SJCRH30 (cell line): ENCODE data around the gene ADAMTS16. TPM values are rescaled to one million over a fixed set of nuclear protein-coding genes. Genes with fewer than 3 reads are reported as not detected.

Experiments
- DNase-seq, 2 experiments: peaks; one replicate each; pipeline ENCODE4 v3.0.0-alpha.2; 2015 to 2020
- H3K27ac ChIP-seq: fragments of 250-450 bp; sonication (Bioruptor Pico); 2 replicates; pipeline ENCODE4 v1.5.1; 2020; ENCODE audit warnings: mild to moderate bottlenecking, moderate library complexity
- H3K27me3 ChIP-seq: fragments of 250-450 bp; sonication (Bioruptor Pico); 2 replicates; pipeline ENCODE4 v1.5.1; 2020; ENCODE audit warnings: mild to moderate bottlenecking, moderate library complexity
- H3K36me3 ChIP-seq: fragments of 250-450 bp; sonication (Bioruptor Pico); 2 replicates; pipeline ENCODE4 v1.5.1; 2020; ENCODE audit warnings: mild to moderate bottlenecking, moderate library complexity
- H3K4me1 ChIP-seq: fragments of 250-450 bp; sonication (Bioruptor Pico); 2 replicates; pipeline ENCODE4 v1.5.1; 2020; ENCODE audit warnings: mild to moderate bottlenecking, moderate library complexity
- H3K4me3 ChIP-seq: fragments of 250-450 bp; sonication (Bioruptor Pico); 2 replicates; pipeline ENCODE4 v1.5.1; 2020; ENCODE audit warnings: mild to moderate bottlenecking, moderate library complexity
- H3K9me3 ChIP-seq: fragments of 250-450 bp; sonication (Bioruptor Pico); replicated peaks from 2 replicates; pipeline ENCODE4 v1.5.1; 2020; ENCODE audit warnings: mild to moderate bottlenecking, moderate library complexity
- total RNA-seq: library from RNA; depleted of rRNA; stranded (reverse); fragments of >200 nt; shearing (Covaris generic); gene quantifications from 2 replicates; pipeline ENCODE4 v1.2.3, GENCODE V29; 2014

Gene ADAMTS16
- total RNA-seq, 1 experiment from 2014 or later, result 0.71 TPM

GRCh38 chr5:5331848-5332247, 191.7 kb downstream of the ADAMTS16 start:
- Histone ChIP-seq H3K27me3 (no peaks in the 10 kb centered on the region), H3K4me1 (peaks cover 21% of the 10 kb centered on the region), H3K27ac (peak overlapping the region; percentile 78), H3K9me3 (no peaks in the 10 kb centered on the region), H3K36me3 (no peaks in the 10 kb centered on the region), H3K4me3 (no peak overlapping the region)
- DNase-seq, result peak; percentile 37 to 58

GRCh38 chr5:5332287-5332686, 192.2 kb downstream of the ADAMTS16 start:
- Histone ChIP-seq H3K4me3 (no peak overlapping the region), H3K27ac (peak overlapping the region; percentile 78), H3K27me3 (no peaks in the 10 kb centered on the region), H3K4me1 (peaks cover 21% of the 10 kb centered on the region), H3K36me3 (no peaks in the 10 kb centered on the region), H3K9me3 (no peaks in the 10 kb centered on the region)
- no peak for DNase-seq

GRCh38 chr5:5335107-5335506, 195.0 kb downstream of the ADAMTS16 start:
- peaks cover 21% of the 10 kb centered on the region for H3K4me1 ChIP-seq
- no peak overlapping the region for H3K27ac ChIP-seq
- no peaks in the 10 kb centered on the region for H3K9me3 ChIP-seq
- no peaks in the 10 kb centered on the region for H3K36me3 ChIP-seq
- DNase-seq, result no peak
- H3K4me3 ChIP-seq, result no peak overlapping the region
- no peaks in the 10 kb centered on the region for H3K27me3 ChIP-seq

GRCh38 chr5:5335700-5336264, 195.7 kb downstream of the ADAMTS16 start:
- H3K36me3 ChIP-seq, result no peaks in the 10 kb centered on the region
- no peak overlapping the region for H3K4me3 ChIP-seq
- no peaks in the 10 kb centered on the region for H3K27me3 ChIP-seq
- no peak for DNase-seq
- H3K9me3 ChIP-seq, result no peaks in the 10 kb centered on the region
- no peak overlapping the region for H3K27ac ChIP-seq
- peaks cover 20% of the 10 kb centered on the region for H3K4me1 ChIP-seq

- DNase-seq, result no peak
- H3K4me3 ChIP-seq, result no peak overlapping the region
- no peaks in the 10 kb centered on the region for H3K9me3 ChIP-seq
- no peak overlapping the region for H3K27ac ChIP-seq
- no peaks in the 10 kb centered on the region for H3K4me1 ChIP-seq
- no peaks in the 10 kb centered on the region for H3K36me3 ChIP-seq
- no peaks in the 10 kb centered on the region for H3K27me3 ChIP-seq
Observed at GRCh38 chr5:5339257-5339656, 199.1 kb downstream of the ADAMTS16 start.

DNA sequence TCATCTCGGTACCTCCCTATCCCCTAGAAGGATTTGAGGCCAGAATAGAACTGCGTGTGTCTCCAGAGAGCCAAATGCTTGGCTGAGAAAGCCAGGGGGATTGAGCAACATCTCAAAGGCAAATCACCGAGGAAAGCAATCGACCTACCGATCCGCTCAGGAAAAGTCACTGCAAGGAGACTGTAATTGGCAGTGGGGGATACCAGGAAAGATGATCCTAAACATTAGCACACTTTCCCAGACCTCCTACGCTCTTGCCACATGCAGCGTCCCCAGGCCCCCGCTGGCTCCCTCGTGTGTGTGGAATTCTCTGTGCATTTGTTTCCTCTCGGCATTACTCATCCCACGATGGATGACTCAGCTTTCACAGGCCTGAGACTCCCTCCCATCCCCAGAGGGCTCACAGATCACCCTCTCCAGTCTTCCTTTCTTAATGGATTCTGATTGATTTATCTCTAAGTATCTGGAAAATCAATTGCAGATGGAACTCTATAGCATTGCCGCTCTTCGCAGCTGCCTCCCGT, 200.1 kb downstream of the ADAMTS16 start:
- H3K9me3 ChIP-seq, result no peaks in the 10 kb centered on the region
- H3K36me3 ChIP-seq, result no peaks in the 10 kb centered on the region
- DNase-seq, result peak; percentile 58 to 74
- H3K27me3 ChIP-seq, result no peaks in the 10 kb centered on the region
- no peak overlapping the region for H3K4me3 ChIP-seq
- H3K27ac ChIP-seq, result peak overlapping the region; percentile 23; the same call in 1 of the 2 replicates
- no peaks in the 10 kb centered on the region for H3K4me1 ChIP-seq

DNA sequence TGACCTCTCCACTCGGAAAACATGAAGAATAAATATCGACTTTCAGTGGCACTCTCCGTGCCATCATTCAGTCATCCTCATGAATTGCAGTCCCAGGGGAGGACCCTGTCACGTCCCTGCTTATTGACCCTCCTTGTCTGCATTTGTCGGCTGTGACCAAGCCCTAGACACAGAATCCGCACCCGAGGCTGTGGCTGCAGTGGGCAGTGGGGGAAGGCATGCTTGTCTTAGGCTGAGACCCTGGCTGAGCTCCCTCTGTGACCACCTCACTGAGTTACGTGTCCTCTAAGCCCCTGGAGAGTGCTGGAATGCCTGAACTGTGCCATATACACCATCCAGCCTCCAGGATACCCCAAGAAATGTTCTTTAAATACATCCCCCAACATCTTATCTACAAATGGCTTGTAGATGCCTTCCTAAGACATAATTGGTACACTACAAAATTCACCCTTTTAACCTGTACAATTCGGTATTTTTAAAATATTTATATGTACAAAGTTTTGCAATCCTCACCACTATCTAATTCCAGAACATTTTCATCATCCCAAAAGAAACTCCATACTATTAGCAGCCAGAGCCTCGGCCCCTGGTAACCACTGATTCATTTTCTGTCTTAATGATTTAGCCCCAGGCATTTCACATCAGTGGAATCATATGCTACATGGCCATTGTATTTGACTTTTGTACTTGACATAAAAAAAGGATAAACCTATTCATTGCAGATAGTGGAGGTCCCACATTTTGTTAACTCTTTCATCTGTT, 201.6 kb downstream of the ADAMTS16 start:
- no peak for DNase-seq
- no peaks in the 10 kb centered on the region for H3K36me3 ChIP-seq
- no peak overlapping the region for H3K27ac ChIP-seq
- H3K4me1 ChIP-seq, result no peaks in the 10 kb centered on the region
- no peaks in the 10 kb centered on the region for H3K27me3 ChIP-seq
- no peak overlapping the region for H3K4me3 ChIP-seq
- no peaks in the 10 kb centered on the region for H3K9me3 ChIP-seq

DNA sequence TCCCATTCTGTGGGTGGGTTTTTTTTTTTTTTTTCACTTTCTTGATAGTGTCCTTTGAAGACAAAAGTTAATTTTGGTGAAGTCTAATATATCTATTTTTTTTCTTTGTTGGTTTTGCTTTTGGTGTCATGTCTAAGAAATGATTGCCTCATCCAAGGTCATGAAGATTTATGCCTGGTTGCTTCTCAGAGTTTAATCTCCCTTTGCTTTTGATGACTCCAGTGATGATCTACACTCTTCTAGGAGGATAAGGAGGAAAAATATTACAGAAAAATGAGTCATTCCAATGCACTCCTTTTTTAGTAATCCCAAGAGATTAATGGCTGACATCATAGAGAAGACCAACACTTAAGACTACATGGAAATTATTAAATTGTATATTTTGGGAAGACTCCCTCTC, 202.7 kb downstream of the ADAMTS16 start:
- Histone ChIP-seq H3K27ac (no peak overlapping the region), H3K36me3 (no peaks in the 10 kb centered on the region), H3K4me1 (no peaks in the 10 kb centered on the region), H3K9me3 (no peaks in the 10 kb centered on the region), H3K27me3 (no peaks in the 10 kb centered on the region), H3K4me3 (no peak overlapping the region)
- DNase-seq, result no peak

- Histone ChIP-seq H3K4me1 (no peaks in the 10 kb centered on the region), H3K9me3 (no peaks in the 10 kb centered on the region), H3K36me3 (no peaks in the 10 kb centered on the region), H3K27ac (no peak overlapping the region), H3K4me3 (no peak overlapping the region), H3K27me3 (no peaks in the 10 kb centered on the region)
- no peak for DNase-seq
Observed at GRCh38 chr5:5343568-5343967, 203.4 kb downstream of the ADAMTS16 start.

DNA sequence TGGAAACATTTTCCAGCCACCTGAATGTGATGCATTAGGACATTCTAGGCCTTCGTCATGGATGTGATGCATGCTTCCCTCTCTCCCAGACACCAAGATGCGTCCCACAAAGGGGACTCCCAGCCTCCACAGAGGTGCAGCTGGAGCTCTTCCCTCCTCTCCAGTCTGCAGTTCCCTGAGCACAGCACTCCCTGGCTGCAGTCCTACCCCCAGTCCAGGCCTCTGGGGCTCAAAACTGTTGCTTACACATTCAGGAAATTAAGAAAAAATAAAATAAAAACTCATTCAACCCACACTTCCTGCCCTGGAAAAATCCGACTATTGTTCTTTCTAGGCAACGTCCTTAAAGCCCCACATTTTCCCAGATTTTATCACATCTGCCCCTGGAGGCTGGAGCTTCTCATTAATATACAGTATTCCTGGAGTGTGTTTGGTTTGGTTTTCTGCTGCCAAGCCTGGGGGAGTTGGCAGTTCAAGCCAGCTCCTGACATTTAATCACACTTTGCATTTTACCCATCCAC, 204.0 kb downstream of the ADAMTS16 start:
- Histone ChIP-seq H3K4me3 (no peak overlapping the region), H3K27ac (no peak overlapping the region), H3K9me3 (no peaks in the 10 kb centered on the region), H3K36me3 (no peaks in the 10 kb centered on the region), H3K27me3 (no peaks in the 10 kb centered on the region), H3K4me1 (no peaks in the 10 kb centered on the region)
- DNase-seq, result no peak

DNA sequence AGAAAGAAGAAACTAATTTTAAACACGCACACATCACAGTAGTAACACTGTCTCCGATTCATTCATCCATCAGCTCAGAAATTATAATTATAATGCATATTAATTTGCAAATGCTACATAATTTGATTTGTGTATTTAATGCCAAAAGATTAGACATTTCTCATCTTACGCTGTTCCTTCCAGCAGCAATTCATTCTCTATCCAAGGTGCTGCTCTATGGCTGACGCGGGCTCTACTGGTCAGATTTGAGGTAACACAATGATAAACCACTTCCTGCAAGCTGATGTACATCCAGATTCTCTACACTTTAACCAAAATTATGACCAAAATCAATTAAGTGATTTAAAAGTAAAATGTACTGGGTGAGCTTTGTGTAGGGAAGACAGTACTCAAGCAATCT, 204.5 kb downstream of the ADAMTS16 start:
- no peaks in the 10 kb centered on the region for H3K4me1 ChIP-seq
- no peaks in the 10 kb centered on the region for H3K36me3 ChIP-seq
- no peak for DNase-seq
- no peak overlapping the region for H3K4me3 ChIP-seq
- H3K9me3 ChIP-seq, result no peaks in the 10 kb centered on the region
- H3K27ac ChIP-seq, result no peak overlapping the region
- no peaks in the 10 kb centered on the region for H3K27me3 ChIP-seq

- Histone ChIP-seq H3K27ac (no peak overlapping the region), H3K4me3 (no peak overlapping the region), H3K36me3 (no peaks in the 10 kb centered on the region), H3K27me3 (no peaks in the 10 kb centered on the region), H3K9me3 (no peaks in the 10 kb centered on the region), H3K4me1 (no peaks in the 10 kb centered on the region; the same call in 1 of the 2 replicates)
- no peak for DNase-seq
Observed at GRCh38 chr5:5347442-5347841, 207.3 kb downstream of the ADAMTS16 start.

DNA sequence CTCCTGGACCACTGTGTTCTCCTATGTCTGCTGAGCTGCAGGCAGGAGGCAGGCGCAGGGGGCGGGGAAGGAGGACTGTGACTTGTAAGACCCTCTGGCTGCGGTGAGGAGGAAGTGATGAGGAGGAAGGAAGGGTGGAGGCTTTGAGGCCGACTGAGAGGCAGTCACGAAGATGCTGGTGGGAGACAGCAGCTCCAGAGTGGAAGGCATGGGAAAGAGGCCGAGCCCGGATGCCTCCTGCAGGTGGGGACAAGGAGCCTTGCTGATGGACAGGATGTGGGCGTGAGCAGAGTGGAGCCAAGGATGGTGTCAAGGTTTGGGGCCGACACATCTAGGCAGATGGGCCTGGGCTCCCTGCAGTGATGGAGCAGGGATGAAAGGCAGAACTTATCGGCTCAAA, 208.0 kb downstream of the ADAMTS16 start:
- Histone ChIP-seq H3K36me3 (no peaks in the 10 kb centered on the region), H3K27me3 (no peaks in the 10 kb centered on the region), H3K9me3 (no peaks in the 10 kb centered on the region), H3K27ac (no peak overlapping the region), H3K4me3 (no peak overlapping the region), H3K4me1 (no peaks in the 10 kb centered on the region; the same call in 1 of the 2 replicates)
- DNase-seq, result no peak

DNA sequence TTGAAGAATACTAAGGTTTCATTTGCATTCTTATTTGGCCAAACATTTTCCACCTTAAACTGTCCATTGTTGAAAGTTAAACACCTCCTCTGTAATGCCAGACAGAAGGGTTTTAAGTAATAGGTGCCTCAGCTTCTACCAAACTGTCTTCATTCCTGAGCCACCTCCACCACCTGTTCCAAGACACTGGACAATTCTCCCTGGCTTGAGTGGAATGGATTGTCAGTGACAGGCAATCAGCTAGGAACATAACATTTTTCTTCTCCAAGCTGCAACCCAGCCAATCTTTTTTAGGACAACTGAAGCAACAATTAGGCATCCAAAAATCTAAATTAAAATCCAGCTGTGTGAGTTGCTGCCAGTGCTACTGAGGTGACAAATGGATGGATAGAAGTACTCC, 208.4 kb downstream of the ADAMTS16 start:
- Histone ChIP-seq H3K36me3 (no peaks in the 10 kb centered on the region), H3K4me3 (no peak overlapping the region), H3K27ac (no peak overlapping the region), H3K4me1 (no peaks in the 10 kb centered on the region; the same call in 1 of the 2 replicates), H3K27me3 (no peaks in the 10 kb centered on the region), H3K9me3 (no peaks in the 10 kb centered on the region)
- DNase-seq, result no peak

DNA sequence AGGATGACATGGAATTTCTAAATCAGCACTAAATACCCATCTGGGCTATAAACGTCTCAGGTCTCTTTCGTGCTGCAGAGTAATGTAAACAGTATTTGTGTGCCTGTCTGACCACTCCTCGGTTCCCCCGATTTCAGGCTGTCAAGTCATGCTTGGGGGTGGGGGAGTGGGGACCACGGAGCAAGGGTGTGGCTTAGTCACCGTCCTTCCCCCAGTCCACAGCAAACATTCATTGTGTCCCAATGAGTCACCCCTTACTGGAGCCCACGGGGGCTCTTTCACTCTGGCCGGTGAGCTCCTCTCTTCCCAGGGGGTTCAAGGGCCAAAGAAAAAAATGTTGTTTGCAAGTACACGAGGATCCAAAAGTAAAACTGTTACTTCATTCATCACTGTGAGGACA, 210.0 kb downstream of the ADAMTS16 start:
- H3K27ac ChIP-seq, result no peak overlapping the region
- H3K4me1 ChIP-seq, result no peaks in the 10 kb centered on the region; the same call in 1 of the 2 replicates
- H3K27me3 ChIP-seq, result no peaks in the 10 kb centered on the region
- DNase-seq, result no peak
- H3K9me3 ChIP-seq, result no peaks in the 10 kb centered on the region
- H3K36me3 ChIP-seq, result no peaks in the 10 kb centered on the region
- no peak overlapping the region for H3K4me3 ChIP-seq
